ENCODE results near the gene CD52. TPM values are rescaled to one million over a fixed set of nuclear protein-coding genes. Genes with fewer than 3 reads are reported as not detected.

CD52 gene
- polyA plus RNA-seq, 1 donor (not counting 4 experiments of a cell fraction or from before 2014, with no cell fraction given), result 0.22 TPM

DNA sequence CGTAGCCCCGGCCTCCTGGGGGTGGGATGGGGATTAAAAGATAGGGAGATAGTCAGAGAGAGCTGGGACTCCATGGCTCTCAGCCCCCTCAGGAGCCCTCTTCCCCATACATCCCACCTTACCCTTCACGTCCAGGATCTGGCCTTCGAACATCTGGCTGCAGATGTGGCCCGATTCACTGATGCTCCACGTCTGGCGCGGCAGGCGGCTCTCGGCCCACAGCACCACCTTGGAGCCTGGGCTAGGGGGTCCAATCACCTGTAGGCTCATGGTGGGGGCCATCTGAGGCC lies 4.2 kb downstream of the CD52 start:
- no peaks in the 10 kb centered on the region for H4K20me1 ChIP-seq (ENCODE audit: control insufficient read depth, extremely low read depth, insufficient read depth, low read length)
- DNase-seq (ENCODE audit: low read depth, low spot score) (no peak), FAIRE-seq (no peak)
- no peaks in the 10 kb centered on the region for H3K9me3 ChIP-seq (ENCODE audit: control insufficient read depth, low read depth, low read length)
- no peak overlapping the region for H3K27ac ChIP-seq (ENCODE audit: control insufficient read depth, insufficient read depth, low read length)
- no peak overlapping the region for H2AFZ ChIP-seq (ENCODE audit: control insufficient read depth, low read length)
- peaks cover 7% of the 10 kb centered on the region for H3K4me1 ChIP-seq (ENCODE audit: control insufficient read depth, extremely low read depth, insufficient read depth, low read length)
- H3K9ac ChIP-seq (ENCODE audit: control insufficient read depth, extremely low read depth, insufficient read depth, low read length), result no peak overlapping the region
- H3K9me1 ChIP-seq (ENCODE audit: control insufficient read depth, extremely low read depth, insufficient read depth, low read length), result no peaks in the 10 kb centered on the region
- TF ChIP-seq CTCF (optimal IDR thresholded peaks at IDR 0.05 in 1 of 3, IDR thresholded peaks at IDR 0.05 in 1 of 3, conservative IDR thresholded peaks at IDR 0.05 in 1 of 3; ENCODE audit: extremely low read depth in 1 of 3, insufficient read depth in 2 of 3, low read length in 3 of 3) (no peak), EZH2 (IDR thresholded peaks at IDR 0.05; ENCODE audit: low read length) (no peak)
- peaks cover 0 to 24% of the 10 kb centered on the region in 2 experiments for H3K36me3 ChIP-seq (ENCODE audit: control insufficient read depth in 2 of 2, extremely low read depth in 1 of 2, insufficient read depth in 2 of 2, low read length in 2 of 2)
- no peak overlapping the region for H3K4me2 ChIP-seq (ENCODE audit: control insufficient read depth, extremely low read depth, insufficient read depth, low read depth, low read length)
- H3K27me3 ChIP-seq (ENCODE audit: control insufficient read depth, extremely low read depth, insufficient read depth, low read length), result no peaks in the 10 kb centered on the region
- H3K79me2 ChIP-seq (ENCODE audit: control insufficient read depth, insufficient read depth, low read length), result no peaks in the 10 kb centered on the region
- H3K4me3 ChIP-seq (ENCODE audit: control insufficient read depth in 2 of 3, extremely low read depth in 1 of 3, insufficient read depth in 2 of 3, low read depth in 1 of 3, low read length in 3 of 3), result no peak overlapping the region
- dilution Hi-C loops (cut with MboI; ENCODE audit: extremely low pct_ligation_motif_present, low sequenced_read_pairs), result no loop called here

DNA sequence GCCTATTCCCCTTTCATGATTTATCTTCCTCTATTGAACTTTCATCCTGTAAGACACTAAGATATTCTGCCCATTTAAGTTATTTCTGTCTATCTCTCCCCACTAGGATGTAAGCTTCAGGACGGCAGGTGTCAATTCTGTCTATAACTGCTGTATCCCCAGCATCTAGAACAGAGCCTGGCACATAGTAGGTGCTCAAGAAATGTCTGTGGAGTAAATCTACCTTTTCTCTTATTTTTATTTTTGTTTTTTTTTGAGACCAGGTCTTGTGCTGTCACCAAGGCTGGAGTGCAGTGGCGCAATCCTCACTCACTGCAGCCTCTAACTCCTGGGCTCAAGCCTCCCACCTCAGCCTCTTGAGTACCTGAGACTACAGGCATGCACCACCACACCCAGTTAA lies 5.6 kb downstream of the CD52 start:
- dilution Hi-C loops (cut with MboI; ENCODE audit: extremely low pct_ligation_motif_present, low sequenced_read_pairs), result no loop called here
- peaks cover 0 to 24% of the 10 kb centered on the region in 2 experiments for H3K36me3 ChIP-seq (ENCODE audit: control insufficient read depth in 2 of 2, extremely low read depth in 1 of 2, insufficient read depth in 2 of 2, low read length in 2 of 2)
- FAIRE-seq, result no peak

More for the DNA sequence above, 5.6 kb downstream of the CD52 start:
- TF ChIP-seq CTCF (optimal IDR thresholded peaks at IDR 0.05 in 1 of 3, IDR thresholded peaks at IDR 0.05 in 1 of 3, conservative IDR thresholded peaks at IDR 0.05 in 1 of 3; ENCODE audit: extremely low read depth in 1 of 3, insufficient read depth in 2 of 3, low read length in 3 of 3), result no peak
- no peak for TF ChIP-seq EZH2 (IDR thresholded peaks at IDR 0.05; ENCODE audit: low read length)
- no peaks in the 10 kb centered on the region for H4K20me1 ChIP-seq (ENCODE audit: control insufficient read depth, extremely low read depth, insufficient read depth, low read length)
- DNase-seq (ENCODE audit: low read depth, low spot score), result no peak
- H3K27ac ChIP-seq (ENCODE audit: control insufficient read depth, insufficient read depth, low read length), result no peak overlapping the region
- no peak overlapping the region for H3K9ac ChIP-seq (ENCODE audit: control insufficient read depth, extremely low read depth, insufficient read depth, low read length)
- H3K4me3 ChIP-seq (ENCODE audit: control insufficient read depth in 2 of 3, extremely low read depth in 1 of 3, insufficient read depth in 2 of 3, low read depth in 1 of 3, low read length in 3 of 3), result no peak overlapping the region
- peaks cover 11% of the 10 kb centered on the region for H3K4me1 ChIP-seq (ENCODE audit: control insufficient read depth, extremely low read depth, insufficient read depth, low read length)
- no peaks in the 10 kb centered on the region for H3K79me2 ChIP-seq (ENCODE audit: control insufficient read depth, insufficient read depth, low read length)
- H2AFZ ChIP-seq (ENCODE audit: control insufficient read depth, low read length), result no peak overlapping the region
- H3K27me3 ChIP-seq (ENCODE audit: control insufficient read depth, extremely low read depth, insufficient read depth, low read length), result no peaks in the 10 kb centered on the region
- H3K9me3 ChIP-seq (ENCODE audit: control insufficient read depth, low read depth, low read length), result no peaks in the 10 kb centered on the region
- no peak overlapping the region for H3K4me2 ChIP-seq (ENCODE audit: control insufficient read depth, extremely low read depth, insufficient read depth, low read depth, low read length)
- H3K9me1 ChIP-seq (ENCODE audit: control insufficient read depth, extremely low read depth, insufficient read depth, low read length), result no peaks in the 10 kb centered on the region
